Suppressor macrophage treated with lipopolysaccharide for 1 hour (primary cell): ENCODE measurements around the gene ZNF800.

ENCODE experiments used
- DNase-seq, 3 donors: peaks; one replicate each; pipeline ENCODE4 v3.0.0-alpha.2; 2020 to 2022

The ZNF800 gene

GRCh38 chr7:127390186-127390816, 2.2 kb downstream of the ZNF800 start:
- DNase-seq, result no peak

GRCh38 chr7:127389321-127389720, 3.2 kb downstream of the ZNF800 start:
- no peak for DNase-seq

GRCh38 chr7:127387974-127388373, 4.5 kb downstream of the ZNF800 start:
- no peak for DNase-seq

- DNase-seq, result peak; percentile 42 to 72 (median 68)
These were observed 9.2 kb downstream of the ZNF800 start for GRCh38 chr7:127383123-127383835.

- no peak for DNase-seq
These were observed 10.0 kb downstream of the ZNF800 start for GRCh38 chr7:127382301-127383085.

GRCh38 chr7:127380479-127380878, 12.0 kb downstream of the ZNF800 start:
- DNase-seq, result peak in 1 of 3 donors; percentile 14

GRCh38 chr7:127379642-127380041, 12.9 kb downstream of the ZNF800 start:
- no peak for DNase-seq

GRCh38 chr7:127378537-127378936, 14.0 kb downstream of the ZNF800 start:
- DNase-seq, result no peak

GRCh38 chr7:127377425-127377824, 15.1 kb downstream of the ZNF800 start:
- no peak for DNase-seq

GRCh38 chr7:127375631-127376030, 16.9 kb downstream of the ZNF800 start:
- DNase-seq, result no peak

- no peak for DNase-seq
These were observed 24.8 kb downstream of the ZNF800 start for GRCh38 chr7:127367679-127368078.

GRCh38 chr7:127366680-127367079, 25.8 kb downstream of the ZNF800 start:
- no peak for DNase-seq

GRCh38 chr7:127365957-127366315, 26.6 kb downstream of the ZNF800 start:
- no peak for DNase-seq

GRCh38 chr7:127365164-127365956, 27.1 kb downstream of the ZNF800 start:
- DNase-seq, result no peak

- DNase-seq, result no peak
These were observed 30.0 kb downstream of the ZNF800 start for GRCh38 chr7:127362364-127363027.

GRCh38 chr7:127361736-127362135, 30.8 kb downstream of the ZNF800 start:
- DNase-seq, result no peak

- DNase-seq, result no peak
These were observed 33.5 kb downstream of the ZNF800 start for GRCh38 chr7:127359011-127359410.

GRCh38 chr7:127353897-127354296, 38.6 kb downstream of the ZNF800 start:
- DNase-seq, result no peak

- no peak for DNase-seq
These were observed 41.9 kb downstream of the ZNF800 start for GRCh38 chr7:127350586-127350985.

GRCh38 chr7:127349881-127350280, 42.6 kb downstream of the ZNF800 start:
- DNase-seq, result no peak

- no peak for DNase-seq
These were observed 44.3 kb downstream of the ZNF800 start for GRCh38 chr7:127348247-127348631.

GRCh38 chr7:127347567-127348246, 44.8 kb downstream of the ZNF800 start:
- peak; percentile 84 to 94 (median 91) for DNase-seq
